ENCODE data around the gene CENPQ. TPM values are rescaled to one million over a fixed set of nuclear protein-coding genes. Genes with fewer than 3 reads are reported as not detected.
A peak's percentile ranks its signal among the peaks of the same experiment; 100 is the strongest.

CENPQ gene
- total and polyA plus RNA-seq, 2 of the 8 experiments (the other 6 are each of a cell fraction or from before 2014, with no cell fraction given): 9.4 to 19.6 TPM

- TF ChIP-seq SIX5 (IDR thresholded peaks at IDR 0.05; ENCODE audit: low read depth, low read length) (peak; percentile 15; the same call in 1 of the 2 replicates), EGR1 (IDR thresholded peaks at IDR 0.05; ENCODE audit: borderline replicate concordance, low read depth, low read length) (peak; percentile 80), JUN (IDR thresholded peaks at IDR 0.05; ENCODE audit: low read depth, low read length) (no peak), POU5F1 (IDR thresholded peaks at IDR 0.05; ENCODE audit: low read depth, low read length) (no peak), CREB1 (IDR thresholded peaks at IDR 0.05) (peak; percentile 99), SUZ12 (IDR thresholded peaks at IDR 0.05; ENCODE audit: low read length) (no peak), GABPA (IDR thresholded peaks at IDR 0.05; ENCODE audit: borderline replicate concordance, insufficient read depth, low read length) (peak; percentile 89), CEBPB (IDR thresholded peaks at IDR 0.05; ENCODE audit: low read depth, low read length) (no peak), TAF1 (IDR thresholded peaks at IDR 0.05; ENCODE audit: low read depth, low read length) (peak; percentile 97), SIRT6 (IDR thresholded peaks at IDR 0.05; ENCODE audit: low read length) (no peak), SP1 (IDR thresholded peaks at IDR 0.05; ENCODE audit: low read depth, low read length) (peak; percentile 84), CBX5 (IDR thresholded peaks at IDR 0.05; ENCODE audit: low read depth, low read length) (no peak), RNF2 (IDR thresholded peaks at IDR 0.05; ENCODE audit: borderline replicate concordance, low read depth, low read length, missing control alignments, poor library complexity, severe bottlenecking) (no peak), ASH2L (IDR thresholded peaks at IDR 0.05; ENCODE audit: low read length) (peak; percentile 57), PHF8 (conservative IDR thresholded peaks at IDR 0.05; ENCODE audit: low read depth, low read length) (peak; percentile 80; the same call in 1 of the 2 replicates), ATF2 (IDR thresholded peaks at IDR 0.05; ENCODE audit: low read length) (peak; percentile 57; the same call in 1 of the 2 replicates), CBX8 (IDR thresholded peaks at IDR 0.05; ENCODE audit: borderline replicate concordance, low read depth, low read length) (no peak), KDM5A (IDR thresholded peaks at IDR 0.05; ENCODE audit: low read length) (peak; percentile 26), SAP30 (IDR thresholded peaks at IDR 0.05; ENCODE audit: insufficient read depth, insufficient replicate concordance, low read length) (peak; percentile 90), CHD1 (IDR thresholded peaks at IDR 0.05; ENCODE audit: low read depth, low read length) (no peak), EZH2 (IDR thresholded peaks at IDR 0.05; ENCODE audit: low read depth, low read length, severe bottlenecking) (no peak), SP2 (IDR thresholded peaks at IDR 0.05; ENCODE audit: low read length) (no peak)
- TF ChIP-seq, protein P1, sequence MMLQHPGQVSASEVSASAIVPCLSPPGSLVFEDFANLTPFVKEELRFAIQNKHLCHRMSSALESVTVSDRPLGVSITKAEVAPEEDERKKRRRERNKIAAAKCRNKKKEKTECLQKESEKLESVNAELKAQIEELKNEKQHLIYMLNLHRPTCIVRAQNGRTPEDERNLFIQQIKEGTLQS (IDR thresholded peaks at IDR 0.05; ENCODE audit: insufficient read depth, low read depth, low read length): peak; percentile 65; the same call in 1 of the 2 replicates
These were observed at the start of gene CENPQ, which contains the start of gene MMUT (continued) for GRCh38 chr6:49462927-49463611.

All from H1 (cell line).